ENCODE data around the gene MYO18B. TPM values are rescaled to one million over a fixed set of nuclear protein-coding genes. Genes with fewer than 3 reads are reported as not detected.

MYO18B gene
- total RNA-seq, 1 donor from 2014 or later, result not detected

DNA sequence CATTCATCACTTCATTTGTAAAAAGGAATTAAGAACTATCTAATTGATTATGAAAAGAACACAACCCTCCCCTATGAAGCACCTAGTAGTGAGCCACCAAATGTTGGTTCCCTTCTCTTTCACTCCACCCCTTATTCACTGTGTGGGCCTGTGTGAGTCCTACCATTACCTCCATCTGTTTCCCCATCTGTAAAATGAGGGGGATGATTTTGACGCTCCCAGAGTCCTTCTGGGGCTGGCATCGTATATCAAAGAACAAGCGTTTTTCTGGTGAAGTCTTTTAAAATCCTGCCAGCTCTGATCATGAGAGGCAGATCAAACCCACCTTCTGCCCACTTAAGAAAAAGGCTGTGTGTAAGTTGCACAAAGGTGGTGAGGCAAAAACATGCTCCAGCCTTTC lies 330.6 kb downstream of the MYO18B start:
- TF ChIP-seq, protein P1, sequence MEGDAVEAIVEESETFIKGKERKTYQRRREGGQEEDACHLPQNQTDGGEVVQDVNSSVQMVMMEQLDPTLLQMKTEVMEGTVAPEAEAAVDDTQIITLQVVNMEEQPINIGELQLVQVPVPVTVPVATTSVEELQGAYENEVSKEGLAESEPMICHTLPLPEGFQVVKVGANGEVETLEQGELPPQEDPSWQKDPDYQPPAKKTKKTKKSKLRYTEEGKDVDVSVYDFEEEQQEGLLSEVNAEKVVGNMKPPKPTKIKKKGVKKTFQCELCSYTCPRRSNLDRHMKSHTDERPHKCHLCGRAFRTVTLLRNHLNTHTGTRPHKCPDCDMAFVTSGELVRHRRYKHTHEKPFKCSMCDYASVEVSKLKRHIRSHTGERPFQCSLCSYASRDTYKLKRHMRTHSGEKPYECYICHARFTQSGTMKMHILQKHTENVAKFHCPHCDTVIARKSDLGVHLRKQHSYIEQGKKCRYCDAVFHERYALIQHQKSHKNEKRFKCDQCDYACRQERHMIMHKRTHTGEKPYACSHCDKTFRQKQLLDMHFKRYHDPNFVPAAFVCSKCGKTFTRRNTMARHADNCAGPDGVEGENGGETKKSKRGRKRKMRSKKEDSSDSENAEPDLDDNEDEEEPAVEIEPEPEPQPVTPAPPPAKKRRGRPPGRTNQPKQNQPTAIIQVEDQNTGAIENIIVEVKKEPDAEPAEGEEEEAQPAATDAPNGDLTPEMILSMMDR (IDR thresholded peaks at IDR 0.05), result no peak
- Histone ChIP-seq H3K4me1 (no peaks in the 10 kb centered on the region), H3K36me3 (no peaks in the 10 kb centered on the region), H3K27me3 (ENCODE audit: low read depth) (peaks cover 24% of the 10 kb centered on the region), H3K4me3 (no peak overlapping the region), H3K9me3 (no peaks in the 10 kb centered on the region), H3K27ac (no peak overlapping the region)
- DNase-seq, result no peak
- intact Hi-C loops (cut with DNase I), result no loop called here
- ATAC-seq, result no peak

DNA sequence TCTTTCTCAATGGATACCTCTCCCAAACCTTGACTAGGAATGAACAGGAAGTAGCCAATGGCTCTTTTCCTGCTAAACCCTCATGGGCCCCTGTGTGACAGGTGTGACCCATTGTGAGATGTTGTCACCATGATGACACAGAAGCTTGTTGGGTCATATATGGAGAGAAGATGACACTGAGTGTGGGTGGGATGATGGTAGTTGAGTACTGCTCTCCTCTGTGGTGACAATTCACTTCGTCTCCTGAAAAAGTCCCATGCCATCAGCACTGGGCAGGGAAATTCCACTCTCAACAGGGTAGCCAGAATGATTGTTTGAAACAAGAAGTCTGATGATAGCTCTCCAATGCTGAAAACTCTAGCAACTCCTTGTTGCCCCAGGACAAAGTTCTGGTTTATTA lies 333.3 kb downstream of the MYO18B start:
- TF ChIP-seq, protein P1 (IDR thresholded peaks at IDR 0.05), result no peak
- ATAC-seq, result no peak
- Histone ChIP-seq H3K27me3 (ENCODE audit: low read depth) (peaks cover 14% of the 10 kb centered on the region), H3K9me3 (no peaks in the 10 kb centered on the region), H3K4me1 (no peaks in the 10 kb centered on the region), H3K27ac (no peak overlapping the region), H3K36me3 (no peaks in the 10 kb centered on the region), H3K4me3 (no peak overlapping the region)
- intact Hi-C loops (cut with DNase I), result no loop called here
- no peak for DNase-seq

DNA sequence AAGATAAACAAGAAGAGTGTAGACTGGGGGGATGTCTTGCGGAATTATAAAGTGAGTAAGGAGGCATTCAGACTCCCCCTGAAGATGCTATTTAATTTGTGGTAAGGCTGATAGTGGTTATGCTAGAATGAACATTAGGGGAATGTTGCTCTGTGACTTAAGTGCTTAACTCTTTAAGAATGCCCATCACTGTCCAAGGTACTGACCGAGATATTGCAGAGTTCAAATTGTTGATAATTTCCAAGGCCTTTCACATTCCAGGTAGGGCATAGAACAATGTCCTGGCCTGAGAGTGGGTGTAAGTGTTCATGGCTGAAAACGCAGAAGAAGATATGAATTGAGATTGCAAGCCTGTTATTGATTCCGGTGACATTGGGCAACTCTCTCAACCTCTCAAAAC lies 337.0 kb downstream of the MYO18B start:
- Histone ChIP-seq H3K4me1 (no peaks in the 10 kb centered on the region), H3K27me3 (ENCODE audit: low read depth) (peaks cover 22% of the 10 kb centered on the region), H3K27ac (no peak overlapping the region), H3K4me3 (no peak overlapping the region), H3K9me3 (no peaks in the 10 kb centered on the region), H3K36me3 (no peaks in the 10 kb centered on the region)
- intact Hi-C loops (cut with DNase I), result no loop called here
- TF ChIP-seq, protein P1 (IDR thresholded peaks at IDR 0.05), result no peak
- DNase-seq, result no peak
- no peak for ATAC-seq

Other genes starting within 250 kb of the MYO18B start
- 34.3 TPM for gene GRK3, start 177.5 kb upstream of the MYO18B start, total RNA-seq

Data from lower lobe of right lung (tissue), 2 donors.